HG03558 (cell line): Measurements from ENCODE around the gene SPOCD1.

Experiments used
- ATAC-seq: cut with Tn5 transposase; IDR thresholded peaks from one replicate; pipeline ENCODE4 v1.9.1; 2021; ENCODE audit warnings: moderate number of reproducible peaks; ENCODE audit not compliant: unreplicated experiment; ENCODE audit errors: extremely low read depth

Gene SPOCD1

GRCh38 chr1:31776032-31776431 lies 39.8 kb downstream of the SPOCD1 start:
- ATAC-seq, result no peak

DNA sequence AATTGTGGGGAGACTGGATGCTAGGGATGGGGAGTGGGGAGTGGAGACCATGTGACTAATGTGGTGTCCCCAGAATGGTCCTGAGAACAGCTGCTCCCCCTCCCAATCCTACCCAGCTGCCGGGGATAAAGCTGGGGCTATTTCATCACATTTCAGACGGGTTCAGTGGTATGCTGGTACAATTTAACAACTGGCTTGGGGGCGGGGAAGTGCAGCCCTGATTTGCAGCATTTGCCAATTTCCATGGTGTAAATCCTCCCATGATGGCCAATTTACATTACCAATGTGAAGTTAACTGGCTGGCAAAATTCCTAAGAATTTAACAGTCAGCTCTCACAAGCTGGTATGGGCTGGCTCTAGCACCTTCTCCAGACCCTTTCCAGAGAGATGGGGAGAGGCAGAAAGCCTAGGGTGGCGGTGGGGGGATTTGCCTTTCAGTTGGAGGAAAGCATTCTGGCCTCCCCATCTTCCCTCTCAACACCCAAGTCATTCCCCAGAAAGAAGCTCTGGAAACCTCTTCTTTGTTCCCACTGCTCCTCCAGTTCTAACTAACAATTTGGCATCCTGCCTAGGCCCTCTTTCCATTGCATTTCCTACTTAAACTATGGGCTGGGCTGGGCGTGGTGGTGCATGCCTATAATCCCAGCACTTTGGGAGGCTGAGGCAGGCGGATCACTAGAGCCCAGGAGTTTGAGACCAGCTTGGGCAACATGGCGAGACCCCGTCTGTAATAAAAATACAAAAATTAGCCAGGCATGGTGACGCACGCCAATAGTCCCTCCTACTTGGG lies 40.4 kb downstream of the SPOCD1 start:
- ATAC-seq, result no peak

GRCh38 chr1:31774495-31774894 lies 41.3 kb downstream of the SPOCD1 start:
- ATAC-seq, result no peak

- ATAC-seq, result no peak
Measured at GRCh38 chr1:31773861-31774260, 42.0 kb downstream of the SPOCD1 start.

DNA sequence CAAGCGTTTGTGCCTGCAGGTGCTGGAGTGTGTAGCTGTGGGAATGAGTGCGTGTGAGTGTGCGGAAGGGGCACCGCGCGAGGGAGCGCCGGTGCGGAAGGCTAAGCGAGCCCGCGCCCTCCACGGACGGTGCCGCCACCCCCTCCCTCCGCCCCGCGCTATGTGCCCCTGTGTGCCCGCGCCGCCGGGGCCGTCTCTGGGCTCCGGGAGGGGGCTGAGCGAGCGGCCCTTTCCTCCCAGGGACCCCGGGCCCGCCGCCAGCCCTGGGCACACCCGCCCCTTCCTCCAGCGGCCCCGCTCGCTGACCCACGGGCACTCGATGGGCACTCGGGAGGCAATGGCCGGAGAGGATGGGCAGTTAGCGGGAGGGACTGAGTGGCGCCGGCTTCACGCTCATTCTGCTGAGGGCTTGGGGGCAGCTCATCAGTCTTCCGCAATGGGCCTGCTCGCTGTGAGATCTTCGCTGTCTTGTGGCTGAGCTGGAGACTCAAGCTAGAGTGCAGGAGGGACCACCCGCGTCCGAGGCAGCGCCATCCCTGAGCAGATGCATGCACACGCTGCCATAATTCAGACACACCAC lies 43.1 kb downstream of the SPOCD1 start:
- ATAC-seq, result no peak

GRCh38 chr1:31771891-31772668 lies 43.7 kb downstream of the SPOCD1 start:
- no peak for ATAC-seq

DNA sequence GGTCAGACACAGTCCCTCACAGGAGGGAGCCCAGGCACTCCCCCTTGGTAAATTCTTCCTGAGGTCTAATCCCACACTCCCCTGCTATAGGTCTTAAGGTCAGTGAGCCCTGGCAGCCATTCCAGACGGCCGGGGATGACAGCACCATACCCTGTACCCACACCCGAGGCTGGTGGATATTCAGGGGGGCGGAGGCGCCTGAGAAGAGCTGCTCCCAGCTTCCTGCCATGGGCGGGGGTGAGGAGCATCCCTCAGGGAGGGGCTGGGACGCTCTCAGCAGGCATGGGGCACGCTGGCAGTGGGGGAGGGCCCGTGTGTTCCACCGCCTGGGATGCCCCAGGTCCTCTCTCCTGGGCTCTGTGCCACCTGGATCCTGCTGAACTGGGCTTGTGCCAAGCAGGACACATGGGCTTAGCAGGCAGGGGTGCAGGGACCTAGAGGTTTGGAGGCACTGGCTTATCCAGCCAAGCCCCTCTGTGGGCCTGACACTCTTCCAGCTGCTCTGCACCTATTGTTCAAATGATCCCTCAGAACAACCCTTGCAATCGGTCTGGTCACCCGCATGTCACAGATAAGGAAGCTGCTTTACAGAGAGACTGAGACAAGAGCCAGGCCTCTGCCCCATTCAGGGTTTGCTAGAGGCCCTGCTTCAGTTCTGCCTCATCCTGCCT lies 46.0 kb downstream of the SPOCD1 start:
- ATAC-seq, result no peak

- no peak for ATAC-seq
Measured at GRCh38 chr1:31768939-31769704, 46.7 kb downstream of the SPOCD1 start.

DNA sequence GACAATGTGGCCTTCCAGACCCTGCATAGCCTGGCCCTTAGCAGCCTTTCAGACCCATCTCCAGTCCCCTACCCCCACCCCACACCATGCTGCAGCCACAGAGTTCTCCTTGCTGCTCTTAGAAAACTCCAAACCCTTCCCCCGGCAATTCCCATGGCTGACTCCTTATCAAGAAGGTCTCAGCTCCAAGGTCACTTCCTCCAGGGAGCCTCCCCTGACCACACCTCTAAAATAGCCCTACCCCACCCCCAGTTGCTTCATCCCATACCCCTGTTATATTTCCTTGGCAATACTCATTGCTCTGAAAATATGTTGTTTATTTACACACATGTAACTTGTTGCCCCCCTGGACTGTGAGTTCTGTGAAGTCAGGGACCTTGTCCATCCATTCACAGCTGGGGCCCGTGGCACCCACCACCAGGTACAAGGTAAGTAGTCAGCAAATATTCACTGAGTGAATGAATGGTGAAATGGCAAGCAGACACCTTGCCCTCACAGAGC lies 47.4 kb downstream of the SPOCD1 start:
- ATAC-seq, result no peak

GRCh38 chr1:31767225-31767624 lies 48.6 kb downstream of the SPOCD1 start:
- no peak for ATAC-seq

GRCh38 chr1:31765516-31765915 lies 50.3 kb downstream of the SPOCD1 start:
- no peak for ATAC-seq

DNA sequence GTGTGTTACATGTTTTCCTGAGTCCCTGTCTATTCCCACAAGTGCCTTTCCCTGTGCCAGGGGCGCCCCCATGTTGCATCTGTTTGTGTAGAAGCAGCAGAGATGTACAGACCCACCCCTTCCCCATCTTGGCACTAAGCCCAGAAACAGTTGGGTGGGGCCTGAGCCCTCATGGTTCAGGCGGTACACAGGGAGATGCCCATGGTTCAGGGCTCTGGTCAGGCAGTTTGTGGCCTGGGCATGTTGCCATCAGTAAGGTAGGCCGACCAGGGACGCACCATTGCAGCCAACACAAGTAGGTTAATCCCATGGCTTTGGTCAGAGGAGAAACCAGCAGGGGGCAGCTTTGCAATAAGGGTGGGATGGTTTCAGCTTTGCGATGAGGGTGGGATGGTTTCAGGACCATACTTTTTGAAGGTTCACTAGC lies 50.8 kb downstream of the SPOCD1 start:
- ATAC-seq, result no peak

DNA sequence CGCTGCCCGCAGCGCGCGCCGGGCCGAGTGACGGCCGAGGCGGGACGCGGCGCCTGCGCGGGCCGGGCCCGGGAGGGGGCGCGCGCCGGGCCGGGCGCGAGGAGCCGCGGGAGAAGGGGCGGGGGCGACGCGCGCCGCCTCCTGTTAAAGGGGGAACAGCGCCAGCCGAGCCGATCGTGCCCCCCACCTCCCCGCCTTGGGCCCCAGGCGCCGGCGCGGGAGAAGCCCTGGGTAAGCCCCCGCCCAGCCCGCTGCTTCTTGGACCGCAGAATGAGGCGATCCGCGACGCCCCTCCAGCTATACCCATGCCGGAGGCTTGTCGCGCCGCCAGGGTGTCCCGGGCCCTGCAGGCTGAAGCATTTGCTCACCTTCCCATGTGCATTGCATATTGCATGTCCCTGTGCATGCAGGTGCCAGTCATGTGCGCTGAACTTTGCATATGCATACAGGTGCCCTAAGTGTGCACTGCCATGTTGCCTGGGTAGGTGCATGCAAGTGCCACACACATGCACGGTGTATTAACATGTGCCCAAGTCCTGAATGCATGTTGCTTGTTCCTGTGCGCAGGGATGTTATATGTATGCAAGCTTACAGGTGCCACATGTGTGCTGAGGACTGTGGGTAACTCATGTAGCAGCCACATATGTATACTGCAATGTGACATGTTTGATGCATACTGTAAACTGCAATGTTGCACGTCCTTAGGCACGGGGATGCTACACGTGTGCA lies 51.3 kb downstream of the SPOCD1 start, which contains the start of gene ADGRB2:
Gene ADGRB2, minus strand, starts transcription at position 29 of the 729 bp plus-strand sequence. CDS start 7,119 bp downstream, outside the sequence.
- ATAC-seq, result no peak

DNA sequence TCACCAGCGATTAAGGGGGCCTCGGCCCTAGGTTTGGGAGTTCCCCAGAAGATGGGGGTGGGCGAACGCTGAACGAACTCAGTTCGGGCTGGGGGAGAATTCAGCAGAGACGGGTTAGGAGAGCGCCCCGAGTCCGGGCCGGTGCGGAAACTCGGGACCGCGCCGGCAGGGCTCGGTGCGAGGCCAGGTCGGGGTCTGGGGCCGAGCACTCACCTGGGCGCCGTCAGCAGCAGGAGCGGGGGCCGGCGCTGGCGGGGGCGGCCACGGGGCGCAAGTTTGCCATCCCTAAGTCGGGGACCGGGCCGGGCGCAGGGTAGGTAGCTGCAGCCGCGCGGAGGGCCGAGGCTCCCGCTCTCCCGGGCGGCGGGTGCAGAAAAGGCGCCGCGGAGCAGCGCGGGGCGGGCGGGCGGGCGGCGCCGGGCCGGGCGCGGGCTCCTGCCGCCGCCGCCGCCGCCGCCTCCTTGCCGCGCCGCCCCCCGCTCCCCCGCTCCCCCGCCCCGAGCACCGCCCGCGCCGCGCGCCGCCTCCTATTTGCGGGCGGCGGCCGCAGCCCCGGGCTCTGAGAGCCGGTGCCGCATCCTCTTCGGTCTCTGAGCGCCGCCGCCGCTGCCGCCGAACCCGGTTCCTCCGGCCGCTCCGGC lies 52.0 kb downstream of the SPOCD1 start:
- ATAC-seq, result no peak

DNA sequence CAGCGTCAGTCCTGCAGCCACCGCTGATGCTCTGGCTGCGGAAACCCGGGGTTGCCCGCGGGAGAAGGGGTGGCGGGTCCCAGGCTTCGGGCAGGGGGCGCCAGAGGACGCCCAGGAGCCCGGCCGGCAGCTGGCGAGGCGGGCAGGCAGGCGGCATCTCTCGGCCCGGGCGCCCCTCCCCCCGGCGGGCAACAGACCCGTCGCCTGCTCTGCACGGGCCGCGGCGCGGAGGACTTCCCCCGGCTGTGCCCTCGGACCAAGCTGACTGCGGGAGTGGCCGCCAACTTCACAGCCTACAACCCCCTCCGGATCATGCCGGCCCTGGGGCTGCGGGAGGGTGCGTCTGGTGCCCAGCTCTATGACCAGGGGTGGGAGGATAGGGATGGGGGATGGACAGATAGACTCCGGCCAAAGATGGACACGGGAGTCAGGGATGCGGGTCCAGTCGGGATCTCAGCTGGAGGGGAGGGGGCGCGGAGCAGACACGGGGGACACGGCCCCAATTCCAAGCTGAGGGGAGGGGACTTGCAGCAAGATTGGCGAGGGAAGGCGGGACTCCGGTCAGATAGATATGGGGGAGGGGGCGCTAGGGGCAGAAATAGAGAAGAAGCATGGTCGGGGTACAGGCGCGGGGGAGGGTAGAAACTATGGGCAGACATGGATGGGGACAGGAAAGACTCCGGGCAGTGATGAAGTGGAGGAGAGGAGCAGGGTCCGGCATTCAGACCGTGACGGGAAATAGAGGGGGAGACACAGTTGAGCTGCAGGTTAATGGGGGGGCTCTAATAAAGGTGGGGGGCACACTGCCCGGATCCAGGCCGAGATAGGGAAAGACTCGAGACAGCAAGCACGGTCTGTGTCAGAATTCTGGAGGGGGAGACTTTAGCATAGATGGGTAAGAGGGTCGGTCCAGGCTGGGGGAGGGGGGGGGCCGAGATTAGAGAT lies 52.8 kb downstream of the SPOCD1 start:
- no peak for ATAC-seq

DNA sequence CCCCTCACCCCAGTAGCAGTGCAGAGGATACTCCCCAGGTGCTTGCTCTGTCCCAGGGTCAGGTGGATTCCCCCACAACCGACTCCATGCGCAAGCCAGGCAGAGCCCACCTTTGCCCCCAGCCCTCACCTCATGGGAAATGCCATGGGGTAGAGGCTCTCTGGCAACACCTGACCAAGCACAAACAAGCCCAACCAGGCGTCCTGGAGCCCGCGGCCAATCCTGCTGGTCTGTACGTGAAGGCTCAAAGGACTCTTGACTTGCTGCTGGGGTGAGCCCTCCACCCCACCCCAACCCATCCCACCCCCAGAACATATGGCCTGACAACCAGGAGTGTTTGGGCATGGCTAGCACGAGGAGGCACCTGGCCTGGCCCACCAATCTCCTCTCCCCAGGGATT lies 53.5 kb downstream of the SPOCD1 start:
- no peak for ATAC-seq

DNA sequence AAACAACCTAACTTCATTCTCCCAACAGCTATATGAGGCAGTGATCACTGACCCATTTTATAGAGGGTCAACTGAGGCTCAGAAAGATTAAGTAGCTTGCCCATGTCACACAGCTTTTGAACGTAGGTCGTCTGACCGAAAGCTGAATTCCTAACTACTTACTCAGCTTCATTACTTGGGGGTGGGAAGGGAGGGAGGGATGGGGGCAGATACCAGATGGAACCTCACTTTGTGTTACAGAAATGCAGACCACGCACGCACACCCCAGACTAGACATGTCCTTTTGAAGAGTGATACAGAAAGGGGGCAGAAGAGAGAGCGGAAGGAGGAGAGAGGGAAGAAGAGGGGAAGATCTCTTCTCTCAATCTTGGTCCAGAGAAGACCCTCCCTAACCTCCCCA lies 53.9 kb downstream of the SPOCD1 start:
- ATAC-seq, result no peak
